ENCODE results near the gene PVALEF. TPM values are rescaled to one million over a fixed set of nuclear protein-coding genes. Genes with fewer than 3 reads are reported as not detected.

The PVALEF gene
- total RNA-seq, 1 donor, result not detected

- no peak for TF ChIP-seq CTCF (IDR thresholded peaks at IDR 0.05; ENCODE audit: insufficient read depth, low read depth, low read length)
- DNase-seq (ENCODE audit: low read depth), result no peak
- H3K4me3 ChIP-seq (ENCODE audit: low read depth, low read length), result no peak overlapping the region
These were observed 26.3 kb downstream of the PVALEF start for GRCh38 chr17:81191646-81192045.

- no peak for TF ChIP-seq CTCF (IDR thresholded peaks at IDR 0.05; ENCODE audit: insufficient read depth, low read depth, low read length)
- no peak for DNase-seq (ENCODE audit: low read depth)
- no peak overlapping the region for H3K4me3 ChIP-seq (ENCODE audit: low read depth, low read length)
These were observed 27.2 kb downstream of the PVALEF start for GRCh38 chr17:81192386-81193050.

GRCh38 chr17:81193051-81193410 is 27.7 kb downstream of the PVALEF start:
- no peak overlapping the region for H3K4me3 ChIP-seq (ENCODE audit: low read depth, low read length)
- TF ChIP-seq CTCF (IDR thresholded peaks at IDR 0.05; ENCODE audit: insufficient read depth, low read depth, low read length), result no peak
- no peak for DNase-seq (ENCODE audit: low read depth)

- TF ChIP-seq CTCF (IDR thresholded peaks at IDR 0.05; ENCODE audit: insufficient read depth, low read depth, low read length), result no peak
- no peak overlapping the region for H3K4me3 ChIP-seq (ENCODE audit: low read depth, low read length)
- peak; percentile 42 for DNase-seq (ENCODE audit: low read depth)
These were observed 28.3 kb downstream of the PVALEF start for GRCh38 chr17:81193470-81194224.

GRCh38 chr17:81194225-81194760 is 29.0 kb downstream of the PVALEF start:
- no peak for TF ChIP-seq CTCF (IDR thresholded peaks at IDR 0.05; ENCODE audit: insufficient read depth, low read depth, low read length)
- no peak overlapping the region for H3K4me3 ChIP-seq (ENCODE audit: low read depth, low read length)
- no peak for DNase-seq (ENCODE audit: low read depth)

GRCh38 chr17:81194941-81195901 is 29.9 kb downstream of the PVALEF start:
- DNase-seq (ENCODE audit: low read depth), result no peak
- H3K4me3 ChIP-seq (ENCODE audit: low read depth, low read length), result no peak overlapping the region
- no peak for TF ChIP-seq CTCF (IDR thresholded peaks at IDR 0.05; ENCODE audit: insufficient read depth, low read depth, low read length)
